SK-N-SH treated with all-trans-retinoic acid at 6 μM for 48 hours (cell line): ENCODE results near the gene ZMYM2.

ENCODE experiments used
- ATAC-seq: fragments of 200-7000 bp; cut with Tn5 transposase; 3 replicates; pipeline ENCODE4 v1.9.1; 2020; ENCODE audit warnings: mild to moderate bottlenecking, moderate library complexity
- ARNTL ChIP-seq: fragments of 450-650 bp; formaldehyde crosslinking; IDR thresholded peaks from 2 replicates; pipeline ENCODE4 v1.5.0; 2020; ENCODE audit warnings: low read depth, mild to moderate bottlenecking, moderate library complexity, borderline replicate concordance
- BACH2 ChIP-seq: fragments of 250-450 bp; sonication (Bioruptor Pico); IDR thresholded peaks from 2 replicates; pipeline ENCODE4 v1.9.0; 2021; ENCODE audit warnings: mild to moderate bottlenecking, borderline replicate concordance
- ESRRG ChIP-seq: fragments of 250-450 bp; sonication (Bioruptor Pico); IDR thresholded peaks from 2 replicates; pipeline ENCODE4 v1.6.1; 2021; ENCODE audit warnings: mild to moderate bottlenecking
- GLIS3 ChIP-seq: fragments of 250-450 bp; sonication (Bioruptor Pico); IDR thresholded peaks from 2 replicates; pipeline ENCODE4 v1.5.0; 2020; ENCODE audit warnings: mild to moderate bottlenecking, moderate library complexity
- ISL1 ChIP-seq: fragments of 250-450 bp; sonication (Bioruptor Pico); IDR thresholded peaks from 2 replicates; pipeline ENCODE4 v2.1.2; 2022; ENCODE audit warnings: mild to moderate bottlenecking, moderate library complexity
- OSR1 ChIP-seq: fragments of 250-450 bp; sonication (Bioruptor Pico); IDR thresholded peaks from 2 replicates; pipeline ENCODE4 v1.8.0; 2022; ENCODE audit warnings: moderate library complexity, mild to moderate bottlenecking, inconsistent platforms
- RARB ChIP-seq: fragments of 250-450 bp; sonication (Bioruptor Pico); IDR thresholded peaks from 2 replicates; pipeline ENCODE4 v1.8.0; 2021; ENCODE audit warnings: mild to moderate bottlenecking, moderate library complexity
- SNAI2 ChIP-seq: fragments of 250-450 bp; sonication (Bioruptor Pico); IDR thresholded peaks from 2 replicates; pipeline ENCODE4 v1.5.0; 2020; ENCODE audit warnings: mild to moderate bottlenecking, moderate library complexity
- TCF4 ChIP-seq: fragments of 250-450 bp; sonication (Bioruptor Pico); IDR thresholded peaks from 2 replicates; pipeline ENCODE4 v1.8.0; 2021; ENCODE audit warnings: mild to moderate bottlenecking, moderate library complexity, borderline replicate concordance
- TOX ChIP-seq: fragments of 250-450 bp; sonication (Bioruptor Pico); IDR thresholded peaks from 2 replicates; pipeline ENCODE4 v1.8.0; 2021; ENCODE audit warnings: mild to moderate bottlenecking, moderate library complexity, borderline replicate concordance
- ZC3H10 ChIP-seq: fragments of 250-450 bp; sonication (Bioruptor Pico); IDR thresholded peaks from 2 replicates; pipeline ENCODE4 v1.5.1; 2021; ENCODE audit warnings: mild to moderate bottlenecking, moderate library complexity
- ZFP3 ChIP-seq: fragments of 250-450 bp; sonication (Bioruptor Pico); IDR thresholded peaks from 2 replicates; pipeline ENCODE4 v1.5.0; 2020; ENCODE audit warnings: mild to moderate bottlenecking, moderate library complexity
- ZFP30 ChIP-seq: fragments of 450-650 bp; formaldehyde crosslinking; IDR thresholded peaks from 2 replicates; pipeline ENCODE4 v1.5.0; 2022; ENCODE audit warnings: mild to moderate bottlenecking, moderate library complexity
- ZNF70 ChIP-seq: fragments of 450-650 bp; formaldehyde crosslinking; IDR thresholded peaks from 2 replicates; pipeline ENCODE4 v1.5.0; 2020; ENCODE audit warnings: mild to moderate bottlenecking, moderate library complexity
- ZNF8 ChIP-seq: fragments of 450-650 bp; formaldehyde crosslinking; IDR thresholded peaks from 2 replicates; pipeline ENCODE4 v1.5.0; 2020; ENCODE audit warnings: mild to moderate bottlenecking, moderate library complexity
- TF ChIP-seq, protein P1 (sequence below): fragments of 250-450 bp; sonication (Bioruptor Pico); IDR thresholded peaks from 2 replicates; pipeline ENCODE4 v1.5.1; 2020; ENCODE audit warnings: low read depth, mild to moderate bottlenecking, moderate library complexity
- TF ChIP-seq, protein P2 (sequence below): fragments of 250-450 bp; sonication (Bioruptor Pico); IDR thresholded peaks from 2 replicates; pipeline ENCODE4 v1.8.0; 2021; ENCODE audit warnings: low read depth, mild to moderate bottlenecking, moderate library complexity, borderline replicate concordance
- TF ChIP-seq, protein P3 (sequence below): fragments of 250-450 bp; sonication (Bioruptor Pico); IDR thresholded peaks from 2 replicates; pipeline ENCODE4 v1.5.0; 2020; ENCODE audit warnings: mild to moderate bottlenecking, moderate library complexity

ZMYM2 gene

DNA sequence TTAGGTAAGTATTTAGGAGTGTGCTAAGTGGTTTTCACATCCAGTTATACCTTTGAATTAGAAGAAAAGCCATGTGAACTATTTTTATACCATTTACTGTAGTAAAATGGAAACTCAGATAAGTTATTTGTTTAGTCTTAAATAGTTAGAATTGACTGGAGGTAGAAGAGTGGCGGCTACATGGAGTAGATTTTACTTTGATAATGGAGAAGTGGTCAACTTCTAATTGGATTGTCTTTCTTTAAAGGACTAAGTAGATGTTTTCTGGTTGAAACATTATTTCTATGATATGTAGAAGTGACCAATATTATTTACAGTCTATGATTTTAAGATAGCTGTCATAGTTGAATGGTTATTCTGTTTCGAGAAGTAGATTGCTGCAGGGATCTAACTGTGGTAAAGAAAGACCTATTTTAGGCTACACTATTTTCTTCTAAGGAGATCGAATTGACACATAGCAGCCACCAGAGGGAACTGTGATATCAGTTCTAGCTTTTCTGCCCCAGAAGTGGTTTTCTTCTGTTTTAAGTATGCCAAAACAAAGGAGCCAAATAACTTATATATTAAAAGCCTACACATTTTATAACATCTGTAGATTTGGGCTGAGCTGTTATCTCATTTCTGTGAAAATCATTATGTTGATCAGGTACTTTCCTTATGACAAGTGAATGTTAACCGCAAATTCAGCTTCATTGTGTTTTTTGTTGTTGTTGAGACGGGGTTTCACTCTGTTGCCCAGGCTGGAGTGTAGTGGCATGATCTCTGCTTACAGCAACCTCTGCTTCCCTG lies 26.1 kb downstream of the ZMYM2 start:
- TF ChIP-seq ZNF70 (no peak), ARNTL (no peak), RARB (no peak), ZFP30 (CRISPR knock-in tag) (no peak), ZNF8 (CRISPR knock-in tag) (no peak), ZFP3 (CRISPR knock-in tag) (no peak), ZC3H10 (no peak)
- TF ChIP-seq, protein P1, sequence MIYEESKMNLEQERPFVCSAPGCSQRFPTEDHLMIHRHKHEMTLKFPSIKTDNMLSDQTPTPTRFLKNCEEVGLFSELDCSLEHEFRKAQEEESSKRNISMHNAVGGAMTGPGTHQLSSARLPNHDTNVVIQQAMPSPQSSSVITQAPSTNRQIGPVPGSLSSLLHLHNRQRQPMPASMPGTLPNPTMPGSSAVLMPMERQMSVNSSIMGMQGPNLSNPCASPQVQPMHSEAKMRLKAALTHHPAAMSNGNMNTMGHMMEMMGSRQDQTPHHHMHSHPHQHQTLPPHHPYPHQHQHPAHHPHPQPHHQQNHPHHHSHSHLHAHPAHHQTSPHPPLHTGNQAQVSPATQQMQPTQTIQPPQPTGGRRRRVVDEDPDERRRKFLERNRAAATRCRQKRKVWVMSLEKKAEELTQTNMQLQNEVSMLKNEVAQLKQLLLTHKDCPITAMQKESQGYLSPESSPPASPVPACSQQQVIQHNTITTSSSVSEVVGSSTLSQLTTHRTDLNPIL (CRISPR knock-in tag): no peak
- TF ChIP-seq, protein P2, sequence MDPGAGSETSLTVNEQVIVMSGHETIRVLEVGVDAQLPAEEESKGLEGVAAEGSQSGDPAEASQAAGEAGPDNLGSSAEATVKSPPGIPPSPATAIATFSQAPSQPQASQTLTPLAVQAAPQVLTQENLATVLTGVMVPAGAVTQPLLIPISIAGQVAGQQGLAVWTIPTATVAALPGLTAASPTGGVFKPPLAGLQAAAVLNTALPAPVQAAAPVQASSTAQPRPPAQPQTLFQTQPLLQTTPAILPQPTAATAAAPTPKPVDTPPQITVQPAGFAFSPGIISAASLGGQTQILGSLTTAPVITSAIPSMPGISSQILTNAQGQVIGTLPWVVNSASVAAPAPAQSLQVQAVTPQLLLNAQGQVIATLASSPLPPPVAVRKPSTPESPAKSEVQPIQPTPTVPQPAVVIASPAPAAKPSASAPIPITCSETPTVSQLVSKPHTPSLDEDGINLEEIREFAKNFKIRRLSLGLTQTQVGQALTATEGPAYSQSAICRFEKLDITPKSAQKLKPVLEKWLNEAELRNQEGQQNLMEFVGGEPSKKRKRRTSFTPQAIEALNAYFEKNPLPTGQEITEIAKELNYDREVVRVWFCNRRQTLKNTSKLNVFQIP (CRISPR knock-in tag): no peak
- TF ChIP-seq, protein P3, sequence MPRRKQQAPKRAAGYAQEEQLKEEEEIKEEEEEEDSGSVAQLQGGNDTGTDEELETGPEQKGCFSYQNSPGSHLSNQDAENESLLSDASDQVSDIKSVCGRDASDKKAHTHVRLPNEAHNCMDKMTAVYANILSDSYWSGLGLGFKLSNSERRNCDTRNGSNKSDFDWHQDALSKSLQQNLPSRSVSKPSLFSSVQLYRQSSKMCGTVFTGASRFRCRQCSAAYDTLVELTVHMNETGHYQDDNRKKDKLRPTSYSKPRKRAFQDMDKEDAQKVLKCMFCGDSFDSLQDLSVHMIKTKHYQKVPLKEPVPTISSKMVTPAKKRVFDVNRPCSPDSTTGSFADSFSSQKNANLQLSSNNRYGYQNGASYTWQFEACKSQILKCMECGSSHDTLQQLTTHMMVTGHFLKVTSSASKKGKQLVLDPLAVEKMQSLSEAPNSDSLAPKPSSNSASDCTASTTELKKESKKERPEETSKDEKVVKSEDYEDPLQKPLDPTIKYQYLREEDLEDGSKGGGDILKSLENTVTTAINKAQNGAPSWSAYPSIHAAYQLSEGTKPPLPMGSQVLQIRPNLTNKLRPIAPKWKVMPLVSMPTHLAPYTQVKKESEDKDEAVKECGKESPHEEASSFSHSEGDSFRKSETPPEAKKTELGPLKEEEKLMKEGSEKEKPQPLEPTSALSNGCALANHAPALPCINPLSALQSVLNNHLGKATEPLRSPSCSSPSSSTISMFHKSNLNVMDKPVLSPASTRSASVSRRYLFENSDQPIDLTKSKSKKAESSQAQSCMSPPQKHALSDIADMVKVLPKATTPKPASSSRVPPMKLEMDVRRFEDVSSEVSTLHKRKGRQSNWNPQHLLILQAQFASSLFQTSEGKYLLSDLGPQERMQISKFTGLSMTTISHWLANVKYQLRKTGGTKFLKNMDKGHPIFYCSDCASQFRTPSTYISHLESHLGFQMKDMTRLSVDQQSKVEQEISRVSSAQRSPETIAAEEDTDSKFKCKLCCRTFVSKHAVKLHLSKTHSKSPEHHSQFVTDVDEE (CRISPR knock-in tag): no peak
- ATAC-seq: peak; percentile 89

DNA sequence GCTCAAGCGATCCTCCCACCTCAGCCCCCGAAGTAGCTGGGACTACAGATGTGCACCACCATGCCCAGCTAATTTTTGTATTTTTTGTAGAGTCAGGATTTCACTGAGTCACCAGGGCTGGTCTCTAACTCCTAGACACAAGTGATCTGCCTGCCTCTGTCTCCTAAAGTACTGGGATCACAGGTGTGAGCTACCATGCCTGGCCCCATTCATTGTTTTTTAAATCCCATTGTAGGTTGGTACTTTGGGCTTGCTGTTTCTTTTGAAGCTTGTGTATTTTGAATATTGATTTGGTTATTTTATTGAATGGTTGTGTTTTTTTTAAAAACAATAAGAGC lies 26.7 kb downstream of the ZMYM2 start:
- TF ChIP-seq ZC3H10: no peak
- no peak for TF ChIP-seq ZFP3 (CRISPR knock-in tag)
- TF ChIP-seq, protein P3 (CRISPR knock-in tag): no peak
- no peak for TF ChIP-seq BACH2 (CRISPR knock-in tag)
- TF ChIP-seq TOX: no peak
- no peak for TF ChIP-seq ZFP30 (CRISPR knock-in tag)
- no peak for TF ChIP-seq ZNF70
- no peak for TF ChIP-seq SNAI2 (CRISPR knock-in tag)
- TF ChIP-seq OSR1 (CRISPR knock-in tag): no peak
- no peak for TF ChIP-seq ESRRG (CRISPR knock-in tag)
- no peak for TF ChIP-seq ZNF8 (CRISPR knock-in tag)
- TF ChIP-seq TCF4 (CRISPR knock-in tag): no peak
- no peak for TF ChIP-seq GLIS3
- no peak for ATAC-seq

DNA sequence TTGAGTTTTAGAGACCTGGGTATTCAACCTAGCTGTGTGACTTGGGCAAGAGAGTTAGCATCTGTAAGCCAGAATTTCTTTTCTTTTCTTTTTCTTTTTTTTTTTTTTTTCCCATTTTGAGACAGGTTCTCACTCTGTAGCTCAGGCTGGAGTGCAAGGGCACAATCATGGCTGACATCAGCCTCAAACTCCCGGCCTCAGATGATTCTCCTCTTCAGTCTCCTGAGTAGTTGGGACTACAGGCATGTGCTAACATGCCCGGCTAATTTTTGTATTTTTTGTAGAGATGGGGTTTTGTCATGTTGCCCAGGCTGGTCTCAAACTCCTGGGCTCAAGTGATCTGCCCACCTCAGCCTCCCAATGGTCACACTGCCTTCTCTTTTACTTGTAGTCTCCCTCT lies 33.0 kb downstream of the ZMYM2 start:
- ATAC-seq: no peak
- no peak for TF ChIP-seq ISL1 (CRISPR knock-in tag)
- TF ChIP-seq, protein P3 (CRISPR knock-in tag): no peak
